HFF-Myc (cell line): ENCODE results near the gene HMGN2.
"Not testable (repeated sequence)": the region's sequence is repeated elsewhere in the genome, so short reads cannot be mapped to it uniquely, and the experiment has no call there.

ENCODE experiments used
- DNase-seq: peaks from one replicate; pipeline ENCODE4 v3.0.0-alpha.2; 2011; ENCODE audit warnings: low read depth; ENCODE audit errors: extremely low read depth
- H3K4me3 ChIP-seq: replicated peaks from 2 replicates; pipeline ENCODE4 v1.5.1; 2011; ENCODE audit warnings: low read depth, mild to moderate bottlenecking, control low read depth, low read length
- CTCF ChIP-seq: IDR thresholded peaks from 2 replicates; pipeline ENCODE4 v1.5.1; 2012; ENCODE audit warnings: mild to moderate bottlenecking, low read depth, low read length, control low read depth; ENCODE audit errors: missing control alignments

Gene HMGN2

DNA sequence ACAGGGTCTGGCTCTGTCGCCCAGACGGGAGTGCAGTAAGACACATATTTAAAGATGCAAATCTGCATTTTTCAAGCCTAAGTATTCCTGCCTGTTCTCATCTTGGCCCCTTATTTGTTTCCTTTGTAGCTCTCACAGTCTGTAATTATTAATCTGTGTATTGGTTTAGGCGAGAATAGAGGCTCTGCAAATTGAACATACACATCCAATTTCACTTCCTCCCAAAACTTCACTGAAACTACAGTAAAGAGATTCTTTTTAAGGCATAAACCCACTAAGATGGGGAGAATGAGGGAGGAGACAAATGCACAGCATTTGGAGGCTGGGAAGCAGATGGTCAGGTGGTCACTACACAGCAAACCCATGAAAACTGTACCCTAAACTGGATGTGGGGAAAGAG is 21.0 kb downstream of the HMGN2 start:
- TF ChIP-seq CTCF, result no peak
- no peak for DNase-seq

GRCh38 chr1:26493938-26494337 is 21.7 kb downstream of the HMGN2 start:
- DNase-seq, result no peak
- no peak for TF ChIP-seq CTCF
- H3K4me3 ChIP-seq, result no peak overlapping the region

More for the DNA sequence above, 21.0 kb downstream of the HMGN2 start:
- H3K4me3 ChIP-seq, result no peak overlapping the region

GRCh38 chr1:26496861-26497260 is 24.6 kb downstream of the HMGN2 start:
- DNase-seq, result no peak
- no peak for TF ChIP-seq CTCF
- no peak overlapping the region for H3K4me3 ChIP-seq

GRCh38 chr1:26498894-26499293 is 26.7 kb downstream of the HMGN2 start:
- DNase-seq, result no peak
- no peak for TF ChIP-seq CTCF
- no peak overlapping the region for H3K4me3 ChIP-seq

GRCh38 chr1:26500488-26501175 is 28.4 kb downstream of the HMGN2 start:
- peak overlapping the region; percentile 64 for H3K4me3 ChIP-seq
- DNase-seq, result peak; percentile 31
- TF ChIP-seq CTCF, result no peak

GRCh38 chr1:26510711-26511110 is 38.5 kb downstream of the HMGN2 start:
- not testable (repeated sequence) for H3K4me3 ChIP-seq, DNase-seq

DNA sequence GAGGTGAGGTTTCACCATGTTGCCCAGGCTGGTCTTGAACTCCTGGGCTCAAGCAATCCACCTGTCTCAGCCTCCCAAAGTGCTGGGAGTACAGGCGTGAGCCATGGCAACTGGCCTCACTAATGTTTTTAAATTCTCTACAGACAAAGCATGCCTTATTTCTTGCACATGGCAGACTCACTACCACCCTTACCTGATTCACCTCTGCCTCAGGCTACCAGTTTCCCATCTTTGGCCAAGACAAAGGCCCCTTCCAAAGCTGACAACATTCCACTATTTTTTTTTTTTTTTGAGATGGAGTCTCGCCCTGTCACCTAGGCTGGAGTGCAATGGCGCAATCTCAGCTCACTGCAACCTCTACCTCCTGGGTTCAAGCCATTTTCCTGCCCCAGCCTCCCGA is 43.6 kb downstream of the HMGN2 start:
- H3K4me3 ChIP-seq, DNase-seq: not testable (repeated sequence)
